H1 (cell line): Measurements from ENCODE around the gene RCAN3. TPM values are rescaled to one million over a fixed set of nuclear protein-coding genes. Genes with fewer than 3 reads are reported as not detected.

ENCODE experiments used
- CTCF ChIA-PET: fragments of 300-600 bp; sonication (Branson Sonifier 250); formaldehyde crosslinking; loops from one replicate; lab custom pipeline; 2021; ENCODE audit not compliant: partially characterized antibody; lab: Charles Lee
- POLR2A ChIA-PET: fragments of 300-600 bp; sonication (Branson Sonifier 250); formaldehyde crosslinking; loops from one replicate; lab custom pipeline; 2021; ENCODE audit warnings: inconsistent platforms; ENCODE audit not compliant: partially characterized antibody; lab: Charles Lee
- DNase-seq, 2 experiments: peaks; one replicate each; pipeline versions ENCODE4 v3.0.0 to v3.0.0-alpha.2; 2010 to 2022; ENCODE audit warnings: low spot score in 2 of 2, low read depth in 1 of 2, mixed read lengths in 1 of 2
- FAIRE-seq: peaks from 2 replicates; lab custom pipeline; 2011; peaks lifted over from hg19 to GRCh38; lab: Jason Lieb, UNC
- H2AFZ ChIP-seq: 2 replicates; pipeline ENCODE4 v1.8.1; 2012; ENCODE audit warnings: low read length, inconsistent platforms
- H2AK5ac ChIP-seq: 2 replicates; pipeline ENCODE4 v1.6.1; 2013; ENCODE audit warnings: low read depth, low read length
- H2BK120ac ChIP-seq: replicated peaks from 2 replicates; pipeline ENCODE3; 2013; ENCODE audit warnings: low read depth, low read length, inconsistent platforms
- H2BK12ac ChIP-seq: 2 replicates; pipeline ENCODE4 v1.6.1; 2013; ENCODE audit warnings: low read depth, low read length
- H2BK15ac ChIP-seq: 2 replicates; pipeline ENCODE4 v1.6.1; 2013; ENCODE audit warnings: low read length
- H2BK20ac ChIP-seq: 2 replicates; pipeline ENCODE4 v1.6.1; 2013; ENCODE audit warnings: low read length
- H2BK5ac ChIP-seq: 2 replicates; pipeline ENCODE4 v1.6.1; 2013; ENCODE audit warnings: low read depth, low read length
- H3K14ac ChIP-seq: 2 replicates; pipeline ENCODE4 v1.6.1; 2013; ENCODE audit warnings: inconsistent platforms; ENCODE audit not compliant: insufficient read length
- H3K18ac ChIP-seq: 2 replicates; pipeline ENCODE4 v1.6.1; 2013; ENCODE audit warnings: low read length; ENCODE audit errors: extremely low read depth
- H3K23ac ChIP-seq: 2 replicates; pipeline ENCODE4 v1.6.1; 2013; ENCODE audit warnings: inconsistent platforms; ENCODE audit not compliant: insufficient read length
- H3K23me2 ChIP-seq: 2 replicates; pipeline ENCODE4 v1.6.1; 2013; ENCODE audit warnings: low read depth, low read length
- H3K27ac ChIP-seq: 2 replicates; pipeline ENCODE4 v1.6.1; 2011; ENCODE audit warnings: low read depth, low read length, inconsistent platforms
- H3K27me3 ChIP-seq, 4 experiments: replicated peaks in 1 of 4; 1 replicate in 1 of 4; 2 replicates in 3 of 4; pipeline versions ENCODE4 v1.6.1 to v1.8.1; 2011 to 2013; ENCODE audit warnings: low read length in 3 of 4, mild to moderate bottlenecking in 3 of 4, inconsistent platforms in 2 of 4, mixed read lengths in 2 of 4, moderate library complexity in 1 of 4; ENCODE audit not compliant: control insufficient read depth in 3 of 4, insufficient read depth in 3 of 4; ENCODE audit errors: extremely low read depth in 1 of 4
- H3K36me3 ChIP-seq, 4 experiments: 2 replicates each; pipeline versions ENCODE4 v1.6.1 to v1.8.1; 2011 to 2013; ENCODE audit warnings: mild to moderate bottlenecking in 4 of 4, low read length in 3 of 4, moderate library complexity in 2 of 4, control low read depth in 1 of 4, inconsistent platforms in 1 of 4; ENCODE audit not compliant: insufficient read depth in 4 of 4, control insufficient read depth in 2 of 4
- H3K4ac ChIP-seq: replicated peaks from 2 replicates; pipeline ENCODE3; 2013; ENCODE audit warnings: low read length, low read depth, mixed read lengths, inconsistent platforms; ENCODE audit not compliant: insufficient read length
- H3K4me1 ChIP-seq, 4 experiments: replicated peaks in 1 of 4; 1 replicate in 1 of 4; 2 replicates in 3 of 4; pipeline versions ENCODE4 v1.6.1 to v1.8.1; 2011 to 2013; ENCODE audit warnings: low read length in 3 of 4, inconsistent platforms in 2 of 4, mixed read lengths in 1 of 4; ENCODE audit not compliant: insufficient read depth in 4 of 4, control insufficient read depth in 3 of 4
- H3K4me2 ChIP-seq, 2 experiments: 2 replicates each; pipeline versions ENCODE4 v1.6.1 to v1.8.1; 2011 to 2013; ENCODE audit warnings: low read depth in 2 of 2, low read length in 2 of 2, control low read depth in 1 of 2, inconsistent platforms in 1 of 2, mild to moderate bottlenecking in 1 of 2; ENCODE audit not compliant: insufficient read depth in 1 of 2
- H3K4me3 ChIP-seq, 4 experiments: fragments of 200-600, 300-600 bp in 1 of 4; sonication (generic), shearing (Covaris generic), sonication (Bioruptor Twin) in 1 of 4; 2 replicates each; pipeline versions ENCODE4 v1.5.1 to v1.8.1; 2011 to 2016; ENCODE audit warnings: low read length in 4 of 4, low read depth in 3 of 4, control low read depth in 2 of 4, inconsistent platforms in 2 of 4, mild to moderate bottlenecking in 2 of 4, mixed read lengths in 1 of 4, moderate library complexity in 1 of 4; ENCODE audit not compliant: insufficient read depth in 2 of 4; ENCODE audit errors: extremely low read depth in 1 of 4
- H3K56ac ChIP-seq: replicated peaks from 2 replicates; pipeline ENCODE3; 2013; ENCODE audit warnings: low read depth, mild to moderate bottlenecking, mixed read lengths, low read length, inconsistent platforms; ENCODE audit not compliant: insufficient read length
- H3K79me1 ChIP-seq: 2 replicates; pipeline ENCODE4 v1.6.1; 2013; ENCODE audit warnings: low read depth, low read length, control low read depth
- H3K79me2 ChIP-seq, 2 experiments: 2 replicates each; pipeline versions ENCODE4 v1.6.1 to v1.8.1; 2012 to 2013; ENCODE audit warnings: low read length in 2 of 2, mild to moderate bottlenecking in 2 of 2, inconsistent platforms in 1 of 2; ENCODE audit not compliant: insufficient read depth in 2 of 2, control insufficient read depth in 1 of 2
- H3K9ac ChIP-seq, 4 experiments: replicated peaks in 1 of 4; 1 replicate in 1 of 4; 2 replicates in 3 of 4; pipeline versions ENCODE4 v1.6.1 to v1.8.1; 2011 to 2013; ENCODE audit warnings: low read depth in 3 of 4, low read length in 3 of 4, control low read depth in 2 of 4, mild to moderate bottlenecking in 2 of 4, moderate library complexity in 2 of 4, inconsistent platforms in 1 of 4; ENCODE audit errors: extremely low read depth in 1 of 4
- H3K9me3 ChIP-seq, 2 experiments: 2 replicates each; pipeline versions ENCODE4 v1.6.1 to v1.8.1; 2012 to 2013; ENCODE audit warnings: mild to moderate bottlenecking in 2 of 2, moderate library complexity in 2 of 2, control low read depth in 1 of 2, inconsistent platforms in 1 of 2, low read depth in 1 of 2, low read length in 1 of 2, mixed read lengths in 1 of 2; ENCODE audit not compliant: insufficient read depth in 2 of 2
- H4K20me1 ChIP-seq, 2 experiments: replicated peaks in 1 of 2; 2 replicates each; pipeline versions ENCODE3 to v1.8.1; 2011 to 2013; ENCODE audit warnings: inconsistent platforms in 2 of 2, low read length in 2 of 2, mild to moderate bottlenecking in 1 of 2; ENCODE audit not compliant: insufficient read depth in 2 of 2, control insufficient read depth in 1 of 2
- H4K5ac ChIP-seq: 2 replicates; pipeline ENCODE4 v1.6.1; 2013; ENCODE audit warnings: low read length, low read depth, mixed read lengths, inconsistent platforms; ENCODE audit not compliant: insufficient read length
- H4K8ac ChIP-seq: 2 replicates; pipeline ENCODE4 v1.8.0; 2013; ENCODE audit warnings: mild to moderate bottlenecking, moderate library complexity, low read length, inconsistent platforms; ENCODE audit not compliant: insufficient read depth; ENCODE audit errors: extremely low read depth
- H4K91ac ChIP-seq: replicated peaks from 2 replicates; pipeline ENCODE3; 2013; ENCODE audit warnings: low read length, mixed read lengths, inconsistent platforms; ENCODE audit not compliant: insufficient read length
- GTF2F1 ChIP-seq: IDR thresholded peaks from 2 replicates; pipeline ENCODE4 v1.6.1; 2012; ENCODE audit warnings: low read depth, low read length, improper control_type of control experiment, borderline replicate concordance
- JUN ChIP-seq: IDR thresholded peaks from 2 replicates; pipeline ENCODE4 v1.6.1; 2011; ENCODE audit warnings: low read depth, mild to moderate bottlenecking, improper control_type of control experiment, low read length
- POLR2AphosphoS5 ChIP-seq: IDR thresholded peaks from 2 replicates; pipeline ENCODE4 v1.6.1; 2011; ENCODE audit warnings: low read depth, low read length
- SP2 ChIP-seq: IDR thresholded peaks from 2 replicates; pipeline ENCODE4 v1.6.1; 2012; ENCODE audit warnings: mild to moderate bottlenecking, low read length, inconsistent platforms
- WGBS, 2 experiments: shearing (Covaris generic) in 1 of 2; methylation state at CpG; one replicate each; pipeline versions ENCODE4 v1.1.6 to v1.1.7; 2013 to 2015; ENCODE audit warnings: low lambda C conversion rate in 2 of 2, mixed read lengths in 2 of 2, inconsistent platforms in 1 of 2, low coverage in 1 of 2, missing lambda C conversion rate in 1 of 2; ENCODE audit not compliant: insufficient replicate concordance in 2 of 2, insufficient coverage in 1 of 2, insufficient read length in 1 of 2; ENCODE audit errors: extremely low coverage in 1 of 2, missing lambda C conversion rate in 1 of 2; 5-methylcytosine and 5-hydroxymethylcytosine counted together
- polyA plus RNA-seq, 7 experiments: library from polyadenylated mRNA; depleted of rRNA in 3 of 7; stranded (reverse) in 5 of 7; unstranded in 2 of 7; fragments of >200 nt in 5 of 7; fragments of 200-250 nt in 2 of 7; gene quantifications; 1 replicate in 5 of 7; 2 replicates in 1 of 7; 4 replicates in 1 of 7; pipeline versions ENCODE4 v1.2.1 to v1.2.3, GENCODE V29; 2011 to 2013; ENCODE audit warnings: missing spikeins in 2 of 7, mixed read lengths in 2 of 7
- total RNA-seq: library from RNA; stranded (reverse); fragmentation: NEBNext Ultra II Directional; extraction: Animal tissue kit (Norgen Biotek cat#: 25700); gene quantifications from 2 replicates; pipeline ENCODE4 v1.2.1, GENCODE V29; 2021

The RCAN3 gene
- total and polyA plus RNA-seq, 2 of the 8 experiments (the other 6 are each of a cell fraction or from before 2014, with no cell fraction given) = 5.6 to 16.6 TPM

- Histone ChIP-seq H2BK5ac (no peak overlapping the region), H4K91ac (no peak overlapping the region), H2BK120ac (no peak overlapping the region), H2BK20ac (no peak overlapping the region), H2BK12ac (0 out of 2 replicates have a peak overlapping the region, but pooled peaks have one; percentile 9), H3K27me3 (no peaks in the 10 kb centered on the region), H3K9ac (no peak overlapping the region), H3K4ac (no peak overlapping the region), H3K14ac (no peak overlapping the region), H3K79me2 (no peaks in the 10 kb centered on the region; a peak in 2 of 4 replicates), H3K36me3 (no peaks in the 10 kb centered on the region), H3K23ac (no peak overlapping the region), H3K23me2 (no peaks in the 10 kb centered on the region), H3K18ac (no peak overlapping the region), H3K79me1 (peaks cover 2% of the 10 kb centered on the region; the same call in 1 of the 2 replicates), H3K27ac (no peak overlapping the region), H3K9me3 (no peaks in the 10 kb centered on the region), H4K8ac (no peak overlapping the region), H3K4me2 (no peak overlapping the region), H3K4me1 (no peaks in the 10 kb centered on the region; a peak in 1 of 7 replicates), H2AK5ac (no peak overlapping the region), H4K5ac (no peak overlapping the region), H3K4me3 (no peak overlapping the region), H2AFZ (no peak overlapping the region), H4K20me1 (no peaks in the 10 kb centered on the region), H2BK15ac (no peak overlapping the region), H3K56ac (no peak overlapping the region)
- POLR2A ChIA-PET = interaction anchor here (1.2 kb wide), 1 partner anchor 12 kb away, joined by 3 read pairs; no protein-coding TSS in a partner anchor
- no peak for DNase-seq
- TF ChIP-seq GTF2F1 (no peak), SP2 (no peak), POLR2AphosphoS5 (no peak), JUN (no peak)
- WGBS, 2 experiments = 86% methylated on average over 12 of the region's 12 CpGs; no CpG with 5 or more reads in 1 of the 2 experiments
- FAIRE-seq = no peak
- CTCF ChIA-PET = interaction anchor here (0.6 to 10.9 kb wide), 4 partner anchors 11 to 114 kb away, joined by 3 to 85 read pairs (median 4); no protein-coding TSS in a partner anchor
Observed at GRCh38 chr1:24516506-24516905, 13.9 kb downstream of the RCAN3 start.
